Neuronal stem cell (in vitro differentiated cells): ENCODE measurements around the gene PIGU.

Source experiments
- DNase-seq: peaks from one replicate; pipeline ENCODE4 v3.0.0-alpha.2; 2013; ENCODE audit warnings: low spot score
- H2AFZ ChIP-seq: one replicate; pipeline ENCODE4 v1.6.1; 2013; ENCODE audit warnings: mild to moderate bottlenecking, low read length, inconsistent platforms
- H2AK5ac ChIP-seq: 2 replicates; pipeline ENCODE4 v1.6.1; 2013; ENCODE audit warnings: low read depth, mild to moderate bottlenecking, inconsistent platforms, low read length, moderate library complexity, mixed read lengths
- H2BK120ac ChIP-seq: 2 replicates; pipeline ENCODE4 v1.6.1; 2013; ENCODE audit warnings: low read depth, mild to moderate bottlenecking, inconsistent platforms, low read length, moderate library complexity, mixed read lengths
- H2BK12ac ChIP-seq: one replicate; pipeline ENCODE4 v1.6.1; 2013; ENCODE audit warnings: low read length, inconsistent platforms
- H2BK15ac ChIP-seq: 2 replicates; pipeline ENCODE4 v1.6.1; 2013; ENCODE audit warnings: mild to moderate bottlenecking, low read length, inconsistent platforms, mixed read lengths
- H2BK5ac ChIP-seq: one replicate; pipeline ENCODE4 v1.6.1; 2013; ENCODE audit warnings: inconsistent platforms, mild to moderate bottlenecking, low read length, moderate library complexity
- H3K14ac ChIP-seq: one replicate; pipeline ENCODE4 v1.6.1; 2013; ENCODE audit warnings: low read length, inconsistent platforms
- H3K18ac ChIP-seq: 2 replicates; pipeline ENCODE4 v1.6.1; 2013; ENCODE audit warnings: low read length, inconsistent platforms
- H3K23ac ChIP-seq: 2 replicates; pipeline ENCODE4 v1.6.1; 2013; ENCODE audit warnings: low read depth, mild to moderate bottlenecking, mixed read lengths, low read length, inconsistent platforms; ENCODE audit not compliant: poor library complexity
- H3K27ac ChIP-seq: replicated peaks from 3 replicates; pipeline ENCODE4 v1.5.1; 2013; ENCODE audit warnings: low read length, inconsistent platforms
- H3K27me3 ChIP-seq, 3 experiments: 2 replicates each; pipeline ENCODE4 v1.6.1; 2013; ENCODE audit warnings: low read length in 3 of 3, mild to moderate bottlenecking in 2 of 3, inconsistent platforms in 1 of 3, low read depth in 1 of 3, mixed read lengths in 1 of 3, moderate library complexity in 1 of 3; ENCODE audit not compliant: control insufficient read depth in 3 of 3, insufficient read depth in 3 of 3
- H3K36me3 ChIP-seq, 2 donors: replicated peaks in 1 of 2; 2 replicates each; pipeline ENCODE4 v1.6.1; 2013; ENCODE audit warnings: low read length in 2 of 2; ENCODE audit not compliant: control insufficient read depth in 2 of 2, insufficient read depth in 2 of 2
- H3K4ac ChIP-seq: 2 replicates; pipeline ENCODE4 v1.6.1; 2013; ENCODE audit warnings: inconsistent platforms, mild to moderate bottlenecking, low read length, moderate library complexity
- H3K4me1 ChIP-seq, 2 donors: 1 replicate in 1 of 2; 2 replicates in 1 of 2; pipeline ENCODE4 v1.6.1; 2013; ENCODE audit warnings: low read length in 2 of 2, low read depth in 1 of 2; ENCODE audit not compliant: control insufficient read depth in 2 of 2, insufficient read depth in 1 of 2
- H3K4me2 ChIP-seq: one replicate; pipeline ENCODE4 v1.6.1; 2013; ENCODE audit warnings: mild to moderate bottlenecking, low read length, inconsistent platforms; ENCODE audit not compliant: insufficient read depth, poor library complexity, severe bottlenecking
- H3K4me3 ChIP-seq, 2 donors: 2 replicates each; pipeline ENCODE4 v1.5.1; 2013; ENCODE audit warnings: low read length in 2 of 2, mild to moderate bottlenecking in 2 of 2, inconsistent platforms in 1 of 2, moderate library complexity in 1 of 2
- H3K79me1 ChIP-seq: one replicate; pipeline ENCODE4 v1.6.1; 2013; ENCODE audit warnings: low read depth, mild to moderate bottlenecking, inconsistent platforms, low read length, moderate library complexity
- H3K9ac ChIP-seq: one replicate; pipeline ENCODE4 v1.6.1; 2013; ENCODE audit warnings: mild to moderate bottlenecking, low read depth, low read length, inconsistent platforms; ENCODE audit not compliant: poor library complexity
- H3K9me3 ChIP-seq, 2 donors: replicated peaks in 1 of 2; 2 replicates each; pipeline versions ENCODE3 to v1.6.1; 2013; ENCODE audit warnings: low read length in 2 of 2, mild to moderate bottlenecking in 2 of 2, inconsistent platforms in 1 of 2, low read depth in 1 of 2, mixed read lengths in 1 of 2, moderate library complexity in 1 of 2; ENCODE audit not compliant: control insufficient read depth in 2 of 2, insufficient read depth in 1 of 2
- H4K8ac ChIP-seq: one replicate; pipeline ENCODE4 v1.6.1; 2013; ENCODE audit warnings: low read depth, mild to moderate bottlenecking, inconsistent platforms, low read length, moderate library complexity
- H4K91ac ChIP-seq: one replicate; pipeline ENCODE4 v1.6.1; 2013; ENCODE audit warnings: low read length, low read depth, mild to moderate bottlenecking, inconsistent platforms; ENCODE audit not compliant: poor library complexity
- WGBS, 2 donors: extraction: QIAGEN DNeasy Blood & Tissue Kit; methylation state at CpG; one replicate each; pipeline ENCODE4 v1.1.7; 2013; ENCODE audit warnings: missing lambda C conversion rate in 2 of 2, mixed read lengths in 1 of 2; ENCODE audit not compliant: insufficient read length in 2 of 2, insufficient replicate concordance in 1 of 2; ENCODE audit errors: extremely low coverage in 2 of 2; 5-methylcytosine and 5-hydroxymethylcytosine counted together

Gene PIGU

DNA sequence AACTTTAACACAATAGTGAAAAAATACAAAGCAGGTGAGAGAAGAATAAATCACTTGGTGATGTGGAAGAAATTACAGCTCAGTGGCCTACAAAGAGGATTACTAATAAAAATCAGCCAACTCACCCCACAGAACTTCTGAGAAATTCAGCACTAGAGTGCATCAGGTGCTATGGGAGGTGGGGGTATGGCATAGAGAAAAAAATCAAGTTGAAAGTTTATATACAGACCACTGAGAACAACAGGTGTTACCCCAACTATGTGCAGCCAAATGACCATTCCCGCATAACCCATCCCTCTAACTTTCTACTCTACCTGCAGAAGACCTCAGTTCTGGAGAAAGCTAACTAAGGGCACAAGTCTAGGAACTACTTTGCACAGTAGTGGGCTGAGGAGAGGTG lies 47.0 kb downstream of the PIGU start:
- no peak overlapping the region for H2BK12ac ChIP-seq
- H3K27ac ChIP-seq, result no peak overlapping the region
- no CpG with 5 or more reads among the region's 1 CpG for WGBS, 2 donors
- H2BK120ac ChIP-seq, result no peak overlapping the region
- no peak overlapping the region for H3K4me3 ChIP-seq
- no peak overlapping the region for H3K4me2 ChIP-seq
- H3K27me3 ChIP-seq, result no peaks in the 10 kb centered on the region
- no peak overlapping the region for H4K91ac ChIP-seq
- no peak overlapping the region for H2AK5ac ChIP-seq
- no peak overlapping the region for H3K18ac ChIP-seq
- H3K4ac ChIP-seq, result no peak overlapping the region
- peaks cover 0 to 2% of the 10 kb centered on the region in 2 donors for H3K4me1 ChIP-seq
- H2AFZ ChIP-seq, result no peak overlapping the region
- H2BK15ac ChIP-seq, result no peak overlapping the region
- no peak overlapping the region for H3K9ac ChIP-seq
- no peak overlapping the region for H3K14ac ChIP-seq
- peaks cover 8 to 61% of the 10 kb centered on the region in 2 donors for H3K36me3 ChIP-seq
- DNase-seq, result no peak
- H3K9me3 ChIP-seq, result no peaks in the 10 kb centered on the region
- no peak overlapping the region for H2BK5ac ChIP-seq
- no peak overlapping the region for H4K8ac ChIP-seq
- no peaks in the 10 kb centered on the region for H3K79me1 ChIP-seq
- no peak overlapping the region for H3K23ac ChIP-seq

- no peak overlapping the region for H3K4me2 ChIP-seq
- H3K36me3 ChIP-seq, result peaks cover 6 to 55% of the 10 kb centered on the region in 2 donors
- H2BK15ac ChIP-seq, result no peak overlapping the region
- H2AFZ ChIP-seq, result no peak overlapping the region
- H3K9ac ChIP-seq, result no peak overlapping the region
- H3K9me3 ChIP-seq, result no peaks in the 10 kb centered on the region
- no peak overlapping the region for H2BK120ac ChIP-seq
- no peak overlapping the region for H4K91ac ChIP-seq
- no peak overlapping the region for H2BK12ac ChIP-seq
- no peak overlapping the region for H3K4me3 ChIP-seq
- H3K18ac ChIP-seq, result no peak overlapping the region
- H3K79me1 ChIP-seq, result no peaks in the 10 kb centered on the region
- H3K23ac ChIP-seq, result no peak overlapping the region
- no peak overlapping the region for H3K27ac ChIP-seq
- DNase-seq, result no peak
- no peak overlapping the region for H3K14ac ChIP-seq
- H4K8ac ChIP-seq, result no peak overlapping the region
- no peak overlapping the region for H2AK5ac ChIP-seq
- H3K4me1 ChIP-seq, result peaks cover 1 to 8% of the 10 kb centered on the region in 2 donors
- H2BK5ac ChIP-seq, result no peak overlapping the region
- no peaks in the 10 kb centered on the region for H3K27me3 ChIP-seq
- WGBS, 2 donors, result no CpG with 5 or more reads among the region's 1 CpG
- H3K4ac ChIP-seq, result no peak overlapping the region
Observed at GRCh38 chr20:34629342-34629741, 47.5 kb downstream of the PIGU start.

- Histone ChIP-seq H4K8ac (no peak overlapping the region), H3K18ac (no peak overlapping the region), H3K36me3 (peaks cover 6 to 50% of the 10 kb centered on the region in 2 donors), H2AFZ (no peak overlapping the region), H3K27ac (no peak overlapping the region), H3K14ac (no peak overlapping the region), H3K4me1 (peaks cover 1 to 12% of the 10 kb centered on the region in 2 donors), H2BK5ac (no peak overlapping the region), H3K9me3 (no peaks in the 10 kb centered on the region), H3K79me1 (no peaks in the 10 kb centered on the region), H2BK120ac (no peak overlapping the region), H3K4me2 (no peak overlapping the region), H3K27me3 (no peaks in the 10 kb centered on the region), H2AK5ac (no peak overlapping the region), H3K4me3 (no peak overlapping the region), H3K4ac (no peak overlapping the region), H2BK12ac (no peak overlapping the region), H3K9ac (no peak overlapping the region), H4K91ac (no peak overlapping the region), H3K23ac (no peak overlapping the region), H2BK15ac (no peak overlapping the region)
- WGBS, 2 donors, result no CpG with 5 or more reads among the region's 2 CpGs
- no peak for DNase-seq
Observed at GRCh38 chr20:34628026-34628425, 48.9 kb downstream of the PIGU start.

GRCh38 chr20:34627458-34627857 lies 49.4 kb downstream of the PIGU start:
- DNase-seq, result no peak
- Histone ChIP-seq H3K27me3 (no peaks in the 10 kb centered on the region), H2BK120ac (no peak overlapping the region), H3K4me3 (no peak overlapping the region), H3K23ac (no peak overlapping the region), H3K27ac (no peak overlapping the region), H2BK15ac (no peak overlapping the region), H2BK12ac (no peak overlapping the region), H2AK5ac (no peak overlapping the region), H3K4ac (no peak overlapping the region), H3K9me3 (no peaks in the 10 kb centered on the region), H2AFZ (no peak overlapping the region), H3K4me1 (peaks cover 1 to 12% of the 10 kb centered on the region in 2 donors), H3K9ac (no peak overlapping the region), H3K79me1 (no peaks in the 10 kb centered on the region), H4K8ac (no peak overlapping the region), H4K91ac (no peak overlapping the region), H2BK5ac (no peak overlapping the region), H3K36me3 (peaks cover 8 to 50% of the 10 kb centered on the region in 2 donors), H3K18ac (no peak overlapping the region), H3K4me2 (no peak overlapping the region), H3K14ac (no peak overlapping the region)
- WGBS, 2 donors, result no CpG with 5 or more reads among the region's 5 CpGs
